HG03196 (cell line): ENCODE data around the gene STYXL2.

ENCODE experiments used
- ATAC-seq: cut with Tn5 transposase; IDR thresholded peaks from one replicate; pipeline ENCODE4 v1.9.1; 2021; ENCODE audit not compliant: unreplicated experiment

The STYXL2 gene

GRCh38 chr1:167132301-167133010 is 38.6 kb downstream of the STYXL2 start:
- no peak for ATAC-seq

- no peak for ATAC-seq
Measured at GRCh38 chr1:167135281-167135840, 41.5 kb downstream of the STYXL2 start.

- no peak for ATAC-seq
Measured at GRCh38 chr1:167136191-167136614, 42.3 kb downstream of the STYXL2 start.

GRCh38 chr1:167136806-167137205 is 42.9 kb downstream of the STYXL2 start:
- no peak for ATAC-seq

GRCh38 chr1:167137332-167137781 is 43.5 kb downstream of the STYXL2 start:
- no peak for ATAC-seq

GRCh38 chr1:167137793-167138510 is 44.1 kb downstream of the STYXL2 start:
- ATAC-seq: no peak

- ATAC-seq: no peak
Measured at GRCh38 chr1:167138703-167139102, 44.8 kb downstream of the STYXL2 start.

GRCh38 chr1:167141963-167142362 is 48.1 kb downstream of the STYXL2 start:
- ATAC-seq: no peak
